Memory B cell (primary cell): ENCODE measurements around the gene SRGAP1.
"Not testable (repeated sequence)": the region's sequence is repeated elsewhere in the genome, so short reads cannot be mapped to it uniquely, and the experiment has no call there.

Source experiments
- ATAC-seq: fragments of 150-1000 bp; cut with Tn5 transposase; 2 replicates; pipeline ENCODE4 v1.10.0; 2021; ENCODE audit warnings: low read depth, mild to moderate bottlenecking, moderate library complexity
- DNase-seq, 2 donors: peaks; one replicate each; pipeline ENCODE4 v3.0.0; 2022; ENCODE audit warnings: low spot score in 2 of 2
- H3K27ac Mint-ChIP-seq: one replicate; pipeline ENCODE4 v1.8.0; 2022; ENCODE audit warnings: mild to moderate bottlenecking, moderate library complexity, mixed read lengths
- H3K27me3 Mint-ChIP-seq: one replicate; pipeline ENCODE4 v1.8.0; 2022; ENCODE audit warnings: mixed read lengths
- H3K36me3 Mint-ChIP-seq: one replicate; pipeline ENCODE4 v1.8.0; 2022; ENCODE audit warnings: mild to moderate bottlenecking, mixed read lengths
- H3K4me1 Mint-ChIP-seq: one replicate; pipeline ENCODE4 v1.8.0; 2022; ENCODE audit warnings: mixed read lengths
- H3K4me3 Mint-ChIP-seq: one replicate; pipeline ENCODE4 v1.8.0; 2022; ENCODE audit warnings: mild to moderate bottlenecking, moderate library complexity, mixed read lengths
- H3K9me3 Mint-ChIP-seq: one replicate; pipeline ENCODE4 v1.8.0; 2022; ENCODE audit warnings: mixed read lengths

Gene SRGAP1

GRCh38 chr12:63845726-63846125, 1.2 kb downstream of the SRGAP1 start:
- Mint-ChIP-seq H3K27ac (no peak overlapping the region), H3K4me3 (no peak overlapping the region), H3K4me1 (peaks cover 7% of the 10 kb centered on the region), H3K9me3 (no peaks in the 10 kb centered on the region), H3K36me3 (no peaks in the 10 kb centered on the region), H3K27me3 (peaks cover 4% of the 10 kb centered on the region)
- no peak for DNase-seq
- ATAC-seq = no peak

DNA sequence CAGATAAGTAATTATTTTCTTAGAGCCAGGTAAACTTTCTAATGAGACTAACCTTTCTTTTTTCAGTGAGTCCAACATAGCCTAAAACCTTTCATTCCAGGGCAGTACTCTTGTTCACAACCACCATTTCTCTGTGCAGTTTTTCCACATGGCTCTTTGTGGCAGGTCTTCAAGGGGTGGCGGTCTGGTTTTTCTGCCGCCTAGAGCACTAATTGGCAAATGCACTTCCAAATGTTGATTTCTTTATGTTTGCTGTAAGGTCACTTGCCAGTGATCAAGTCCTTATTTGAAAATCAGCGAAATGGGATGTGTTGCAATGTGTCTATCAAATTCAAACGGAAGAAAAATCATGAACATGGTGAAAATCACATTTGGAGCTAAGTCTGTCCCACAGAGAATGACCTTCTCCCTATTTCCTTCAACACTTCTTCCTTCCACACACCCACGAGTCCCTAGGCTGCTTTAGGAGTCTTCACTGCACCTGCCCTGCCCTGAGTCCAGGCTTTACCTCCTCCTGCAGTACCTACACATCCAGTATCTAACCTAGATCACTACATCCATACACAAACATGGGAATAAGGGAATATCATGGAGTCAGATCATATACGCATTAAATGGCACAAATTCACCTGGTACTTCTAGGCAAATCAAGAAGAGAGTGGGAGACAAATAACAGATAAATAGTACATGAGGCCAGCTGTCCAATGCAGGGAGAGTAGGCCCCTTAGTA, 1.9 kb downstream of the SRGAP1 start:
- Mint-ChIP-seq H3K27me3 (peaks cover 4% of the 10 kb centered on the region), H3K4me3 (no peak overlapping the region), H3K9me3 (no peaks in the 10 kb centered on the region), H3K4me1 (peaks cover 7% of the 10 kb centered on the region), H3K27ac (no peak overlapping the region), H3K36me3 (no peaks in the 10 kb centered on the region)
- no peak for DNase-seq
- no peak for ATAC-seq

GRCh38 chr12:63848450-63848849, 4.0 kb downstream of the SRGAP1 start:
- H3K4me3 Mint-ChIP-seq = no peak overlapping the region
- no peaks in the 10 kb centered on the region for H3K36me3 Mint-ChIP-seq
- DNase-seq (no peak), ATAC-seq (no peak)
- H3K4me1 Mint-ChIP-seq = peaks cover 5% of the 10 kb centered on the region
- peaks cover 4% of the 10 kb centered on the region for H3K27me3 Mint-ChIP-seq
- no peaks in the 10 kb centered on the region for H3K9me3 Mint-ChIP-seq
- no peak overlapping the region for H3K27ac Mint-ChIP-seq

- Mint-ChIP-seq H3K4me3 (no peak overlapping the region), H3K27me3 (peaks cover 4% of the 10 kb centered on the region), H3K36me3 (no peaks in the 10 kb centered on the region), H3K9me3 (no peaks in the 10 kb centered on the region), H3K27ac (no peak overlapping the region), H3K4me1 (peaks cover 5% of the 10 kb centered on the region)
- ATAC-seq (no peak), DNase-seq (no peak)
These were observed 4.7 kb downstream of the SRGAP1 start for GRCh38 chr12:63849106-63849620.

GRCh38 chr12:63849641-63850040, 5.1 kb downstream of the SRGAP1 start:
- no peaks in the 10 kb centered on the region for H3K36me3 Mint-ChIP-seq
- no peak overlapping the region for H3K27ac Mint-ChIP-seq
- peaks cover 4% of the 10 kb centered on the region for H3K27me3 Mint-ChIP-seq
- ATAC-seq (no peak), DNase-seq (no peak)
- peaks cover 3% of the 10 kb centered on the region for H3K4me1 Mint-ChIP-seq
- no peak overlapping the region for H3K4me3 Mint-ChIP-seq
- no peaks in the 10 kb centered on the region for H3K9me3 Mint-ChIP-seq

- no peaks in the 10 kb centered on the region for H3K36me3 Mint-ChIP-seq
- H3K4me3 Mint-ChIP-seq = no peak overlapping the region
- no peaks in the 10 kb centered on the region for H3K9me3 Mint-ChIP-seq
- H3K4me1 Mint-ChIP-seq = no peaks in the 10 kb centered on the region
- no peak for ATAC-seq
- no peak overlapping the region for H3K27ac Mint-ChIP-seq
- no peak for DNase-seq
- H3K27me3 Mint-ChIP-seq = peaks cover 3% of the 10 kb centered on the region
These were observed 9.5 kb downstream of the SRGAP1 start for GRCh38 chr12:63853978-63854377.

DNA sequence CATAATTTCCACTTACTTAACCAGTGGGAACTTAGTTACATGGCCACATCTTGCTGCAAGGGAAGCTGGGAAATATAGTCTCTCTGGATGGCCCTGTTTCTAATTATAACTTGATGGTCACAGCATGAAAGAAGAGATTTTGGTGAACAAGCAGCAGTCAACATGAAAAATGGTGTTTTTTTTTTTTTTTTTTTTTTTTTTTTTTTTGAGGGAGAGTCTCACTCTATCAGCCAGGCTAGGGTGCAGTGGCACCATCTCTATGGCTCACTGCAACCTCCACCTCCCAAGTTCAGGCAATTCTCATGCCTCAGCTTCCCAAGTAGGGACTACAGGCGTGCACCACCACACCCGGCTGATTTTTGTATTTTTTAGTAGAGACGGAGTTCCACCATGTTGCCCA, 10.8 kb downstream of the SRGAP1 start:
- no peak overlapping the region for H3K27ac Mint-ChIP-seq
- no peak overlapping the region for H3K4me3 Mint-ChIP-seq
- DNase-seq = no peak
- no peaks in the 10 kb centered on the region for H3K9me3 Mint-ChIP-seq
- no peaks in the 10 kb centered on the region for H3K36me3 Mint-ChIP-seq
- no peaks in the 10 kb centered on the region for H3K4me1 Mint-ChIP-seq
- H3K27me3 Mint-ChIP-seq = peaks cover 5% of the 10 kb centered on the region
- no peak for ATAC-seq

DNA sequence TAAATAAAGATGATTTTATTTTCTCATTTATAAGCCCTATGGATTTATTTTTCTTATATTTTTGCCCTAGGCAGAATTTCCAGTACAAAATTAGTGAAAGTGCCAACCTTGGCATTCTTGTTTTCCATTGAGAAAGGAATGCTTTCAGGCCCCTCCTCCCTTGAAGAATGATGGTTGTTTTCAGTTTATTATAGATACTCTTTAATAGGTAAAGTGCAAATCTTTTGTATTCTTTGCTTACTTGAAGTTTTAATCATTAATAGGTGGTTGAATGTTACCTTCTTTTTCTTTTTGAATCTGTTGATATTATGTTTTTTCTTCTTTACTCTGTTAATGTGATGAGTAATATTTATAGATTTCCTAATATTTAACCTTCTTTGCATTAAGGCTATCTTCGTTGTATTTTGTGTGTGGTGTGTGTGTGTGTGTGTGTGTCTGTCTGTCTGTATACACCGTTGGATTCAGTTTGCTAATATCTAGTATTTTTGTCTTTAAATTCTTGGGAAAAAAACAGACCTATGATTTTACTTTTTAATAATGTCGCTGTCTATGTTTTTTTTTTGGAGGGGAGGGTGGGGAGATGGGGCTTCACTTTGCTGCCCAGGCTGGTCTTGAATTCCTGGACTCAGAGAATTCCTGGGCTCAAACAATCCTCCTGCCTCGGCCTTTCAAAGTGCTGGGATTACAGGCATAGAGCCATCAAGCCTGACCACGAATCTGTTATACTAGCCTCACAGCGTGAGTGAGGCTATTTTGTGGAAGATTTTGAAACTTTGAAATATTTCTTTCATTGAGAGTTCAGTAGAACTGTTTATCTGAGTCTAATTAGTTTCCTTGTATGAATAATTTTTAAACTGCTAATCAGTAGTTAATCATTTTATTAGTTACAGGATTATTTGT, 13.5 kb downstream of the SRGAP1 start:
- Mint-ChIP-seq H3K27me3 (peaks cover 5% of the 10 kb centered on the region), H3K36me3 (no peaks in the 10 kb centered on the region), H3K4me3 (no peak overlapping the region), H3K9me3 (no peaks in the 10 kb centered on the region), H3K27ac (no peak overlapping the region), H3K4me1 (no peaks in the 10 kb centered on the region)
- ATAC-seq = no peak
- DNase-seq = no peak

DNA sequence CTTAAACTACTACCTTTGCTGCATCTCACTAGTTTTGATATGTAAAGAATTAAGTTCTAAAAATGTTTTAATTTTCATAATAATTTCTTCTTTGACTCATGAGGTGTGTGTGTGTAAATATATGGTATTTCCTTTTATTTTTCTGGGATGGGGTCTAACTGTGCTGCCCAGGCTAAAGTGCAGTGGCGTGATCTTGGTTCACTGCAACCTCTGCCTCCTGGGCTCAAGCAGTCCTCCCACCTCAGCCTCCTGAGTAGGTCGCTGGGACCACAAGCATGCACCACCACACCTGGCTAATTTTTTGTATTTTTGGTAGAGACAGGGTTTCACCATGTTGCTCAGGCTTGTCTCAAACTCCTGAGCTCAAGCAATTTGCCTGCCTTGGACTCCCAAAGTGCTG, 15.4 kb downstream of the SRGAP1 start:
- H3K27ac Mint-ChIP-seq, H3K36me3 Mint-ChIP-seq, DNase-seq, H3K4me1 Mint-ChIP-seq, H3K4me3 Mint-ChIP-seq, ATAC-seq, H3K27me3 Mint-ChIP-seq, H3K9me3 Mint-ChIP-seq: not testable (repeated sequence)

DNA sequence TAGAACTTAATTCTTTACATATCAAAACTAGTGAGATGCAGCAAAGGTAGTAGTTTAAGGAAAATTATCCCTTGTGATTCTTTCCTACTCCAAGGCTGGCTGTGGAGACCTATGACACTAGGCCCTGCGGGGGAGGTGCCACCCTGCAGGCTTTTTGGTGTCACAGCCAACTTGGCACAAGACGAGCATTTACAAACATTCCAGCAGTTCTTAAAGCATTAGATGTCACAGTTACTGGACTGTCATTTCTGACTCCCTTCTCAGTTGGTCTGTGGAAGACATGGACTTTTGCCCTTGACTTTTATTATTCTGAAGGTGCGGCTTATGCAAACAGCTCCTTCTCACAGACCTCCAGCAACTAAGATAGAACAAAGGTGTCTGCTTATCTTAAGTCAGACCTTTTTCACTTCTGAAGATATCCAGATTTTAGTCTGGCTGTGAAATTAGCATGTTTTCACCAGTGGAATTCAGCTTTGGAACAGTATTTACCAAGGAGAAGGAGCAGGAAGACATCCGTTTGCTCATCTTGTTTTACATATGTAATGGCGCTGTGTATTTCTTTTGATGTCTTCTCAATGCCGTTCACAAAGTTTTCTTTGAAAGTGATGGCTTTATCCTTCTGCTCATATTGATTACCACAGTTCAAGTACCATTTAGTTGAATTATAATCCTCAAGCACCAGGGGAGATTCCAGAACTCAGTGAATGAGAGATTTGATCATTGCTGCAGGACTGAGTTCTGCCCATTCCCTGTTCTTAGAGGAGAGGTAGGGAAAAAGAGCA, 17.9 kb downstream of the SRGAP1 start:
- Mint-ChIP-seq H3K9me3 (no peaks in the 10 kb centered on the region), H3K27me3 (peaks cover 2% of the 10 kb centered on the region), H3K4me3 (no peak overlapping the region), H3K27ac (no peak overlapping the region), H3K36me3 (no peaks in the 10 kb centered on the region), H3K4me1 (no peaks in the 10 kb centered on the region)
- DNase-seq = no peak
- ATAC-seq = no peak

GRCh38 chr12:63862969-63863230, 18.4 kb downstream of the SRGAP1 start:
- no peak for DNase-seq
- peaks cover 2% of the 10 kb centered on the region for H3K27me3 Mint-ChIP-seq

GRCh38 chr12:63863658-63864453, 19.4 kb downstream of the SRGAP1 start:
- Mint-ChIP-seq H3K4me1 (no peaks in the 10 kb centered on the region), H3K4me3 (no peak overlapping the region), H3K9me3 (no peaks in the 10 kb centered on the region), H3K36me3 (no peaks in the 10 kb centered on the region), H3K27me3 (peaks cover 2% of the 10 kb centered on the region), H3K27ac (no peak overlapping the region)
- ATAC-seq (no peak), DNase-seq (no peak)

More at GRCh38 chr12:63862969-63863230, 18.4 kb downstream of the SRGAP1 start:
- Mint-ChIP-seq H3K4me3 (no peak overlapping the region), H3K4me1 (no peaks in the 10 kb centered on the region), H3K9me3 (no peaks in the 10 kb centered on the region), H3K27ac (no peak overlapping the region), H3K36me3 (no peaks in the 10 kb centered on the region)
- ATAC-seq = no peak

DNA sequence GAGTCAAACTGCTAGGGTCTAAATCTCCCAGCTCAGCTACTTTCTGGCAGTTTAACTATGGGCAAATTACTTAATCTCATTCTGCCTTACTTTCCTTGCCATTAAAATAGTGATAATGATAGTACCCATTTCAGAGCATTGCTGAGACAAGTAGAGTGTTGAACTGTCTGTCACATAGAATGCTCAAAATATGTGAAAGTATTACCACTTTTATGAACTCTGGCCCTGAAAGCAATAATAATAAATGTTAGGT, 19.9 kb downstream of the SRGAP1 start:
- H3K36me3 Mint-ChIP-seq = no peaks in the 10 kb centered on the region
- no peak for ATAC-seq

DNA sequence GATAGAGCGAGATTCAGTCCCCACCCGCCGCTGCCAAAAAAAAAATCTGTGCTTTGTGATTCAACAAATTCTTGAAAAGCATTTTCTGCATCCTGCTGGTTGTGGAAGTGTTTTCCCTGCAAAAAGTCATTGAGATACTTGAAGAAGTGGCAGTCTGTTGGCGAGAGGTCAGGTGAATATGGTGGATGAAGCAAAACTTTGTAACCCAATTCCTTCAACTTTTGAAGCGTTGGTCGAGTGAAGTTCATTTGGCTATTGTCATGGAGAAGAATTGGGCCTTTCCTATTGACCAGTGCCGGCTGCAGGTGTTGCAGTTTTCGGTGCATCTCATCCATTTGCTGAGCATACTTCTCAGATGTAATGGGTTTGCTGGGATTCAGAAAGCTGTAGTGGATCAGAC, 20.9 kb downstream of the SRGAP1 start:
- no peaks in the 10 kb centered on the region for H3K9me3 Mint-ChIP-seq
- no peak for ATAC-seq
- no peak overlapping the region for H3K27ac Mint-ChIP-seq
- H3K4me3 Mint-ChIP-seq = no peak overlapping the region
- peaks cover 1% of the 10 kb centered on the region for H3K27me3 Mint-ChIP-seq
- no peak for DNase-seq
- H3K4me1 Mint-ChIP-seq = no peaks in the 10 kb centered on the region
- no peaks in the 10 kb centered on the region for H3K36me3 Mint-ChIP-seq

More for the DNA sequence above, 19.9 kb downstream of the SRGAP1 start:
- H3K9me3 Mint-ChIP-seq = no peaks in the 10 kb centered on the region
- H3K27me3 Mint-ChIP-seq = peaks cover 1% of the 10 kb centered on the region
- no peak overlapping the region for H3K4me3 Mint-ChIP-seq
- no peak overlapping the region for H3K27ac Mint-ChIP-seq
- no peaks in the 10 kb centered on the region for H3K4me1 Mint-ChIP-seq
- DNase-seq = no peak
